CD4-positive, alpha-beta T cell treated with Interferon gamma for 1 hour (primary cell): ENCODE measurements around the gene CCT8.
A peak's percentile ranks its signal among the peaks of the same experiment; 100 is the strongest.

Experiments
- DNase-seq: peaks from one replicate; pipeline ENCODE4 v3.0.0-alpha.2; 2020

The CCT8 gene

DNA sequence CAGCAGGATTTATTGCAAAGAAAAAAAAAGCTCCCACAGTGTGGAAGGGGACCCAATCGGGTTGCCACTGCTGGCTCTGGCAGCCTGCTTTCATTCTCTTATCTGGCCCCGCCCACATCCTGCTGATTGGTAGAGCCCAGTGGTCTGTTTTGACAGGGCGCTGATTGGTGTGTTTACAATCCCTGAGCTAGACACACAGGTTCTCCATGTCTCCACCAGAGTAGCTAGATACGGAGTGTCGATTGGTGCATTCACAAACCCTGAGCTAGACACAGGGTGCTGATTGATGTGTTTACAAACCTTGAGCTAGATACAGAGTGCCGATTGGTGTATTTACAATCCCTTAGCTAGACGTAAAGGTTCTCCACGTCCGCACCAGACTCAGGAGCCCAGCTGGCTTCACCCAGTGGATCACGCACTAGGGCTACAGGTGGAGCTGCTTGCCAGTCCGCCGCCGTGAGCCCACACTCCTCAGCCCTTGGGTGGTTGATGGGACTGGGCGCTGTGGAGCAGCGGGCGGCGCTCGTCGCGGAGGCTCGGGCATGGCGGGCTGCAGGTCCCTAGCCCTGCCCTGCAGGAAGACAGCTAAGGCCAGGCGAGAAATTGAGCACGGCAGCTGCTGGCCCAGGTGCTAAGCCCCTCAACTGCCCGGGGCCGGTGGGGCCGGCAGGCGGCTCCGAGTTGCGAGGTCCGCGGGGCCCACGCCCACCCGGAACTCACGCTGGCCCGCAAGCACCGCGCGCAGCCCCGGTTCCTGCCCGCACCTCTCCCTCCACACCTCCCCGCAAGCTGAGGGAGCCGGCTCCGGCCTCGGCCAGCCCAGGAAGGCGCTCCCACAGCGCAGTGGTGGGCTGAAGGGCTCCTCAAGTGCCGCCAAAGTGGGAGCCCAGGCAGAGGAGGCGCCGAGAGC, 3.5 kb upstream of the CCT8 start:
- DNase-seq, result peak; percentile 92

GRCh38 chr21:29075706-29076466, 2.4 kb upstream of the CCT8 start:
- DNase-seq, result no peak

DNA sequence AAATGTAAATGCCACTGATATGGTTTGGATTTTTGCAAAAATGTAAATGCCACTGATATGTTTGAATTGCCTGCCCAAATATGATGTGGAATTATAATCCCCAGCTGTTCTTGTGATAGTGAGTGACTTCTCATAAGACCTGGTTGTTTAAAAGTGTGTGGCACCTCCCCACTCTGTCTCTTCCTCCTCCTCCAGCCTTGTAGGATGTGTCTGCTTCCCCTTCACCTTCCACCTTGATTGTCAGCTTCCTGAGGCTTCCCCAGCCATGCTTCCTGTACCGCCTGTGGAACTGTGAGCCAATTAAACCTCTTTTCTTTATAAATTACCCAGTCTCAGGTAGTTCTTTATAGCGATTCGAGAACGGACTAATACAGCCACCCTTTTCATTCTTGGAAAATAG, 1.3 kb upstream of the CCT8 start:
- no peak for DNase-seq

GRCh38 chr21:29074007-29074376, 544 bp upstream of the CCT8 start:
- no peak for DNase-seq

GRCh38 chr21:29072873-29073221, 601 bp downstream of the CCT8 start:
- no peak for DNase-seq

DNA sequence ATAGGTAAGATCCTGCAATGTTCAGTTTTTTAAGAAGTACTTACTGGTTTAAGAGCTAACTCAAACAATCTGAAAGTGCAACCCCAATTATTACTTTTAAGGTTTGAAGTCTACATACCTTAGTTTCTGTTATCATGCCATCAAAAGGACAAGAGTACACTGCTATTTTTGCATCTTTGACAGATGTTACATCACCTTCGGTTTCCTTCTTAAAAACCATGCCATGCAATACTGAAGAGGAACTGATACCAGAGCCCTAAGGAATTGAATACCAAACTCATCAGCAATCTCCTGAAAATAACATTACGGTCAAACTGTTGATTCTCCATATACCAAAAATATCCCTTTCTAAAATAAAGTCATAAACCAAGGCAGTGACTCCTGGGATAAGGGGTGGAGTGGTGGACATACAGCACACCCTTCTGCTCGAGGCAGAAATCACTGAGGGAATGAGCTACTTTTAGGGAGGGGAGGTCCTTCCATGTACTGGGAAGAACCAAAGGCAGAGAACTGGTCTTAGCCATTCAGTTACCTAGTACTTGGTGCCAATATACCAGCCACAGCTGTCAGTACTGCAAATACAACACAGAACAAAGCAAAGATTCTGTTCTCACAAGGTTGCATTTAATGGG, 8.5 kb downstream of the CCT8 start:
- DNase-seq, result no peak

GRCh38 chr21:29056538-29057050, 16.9 kb downstream of the CCT8 start:
- no peak for DNase-seq

DNA sequence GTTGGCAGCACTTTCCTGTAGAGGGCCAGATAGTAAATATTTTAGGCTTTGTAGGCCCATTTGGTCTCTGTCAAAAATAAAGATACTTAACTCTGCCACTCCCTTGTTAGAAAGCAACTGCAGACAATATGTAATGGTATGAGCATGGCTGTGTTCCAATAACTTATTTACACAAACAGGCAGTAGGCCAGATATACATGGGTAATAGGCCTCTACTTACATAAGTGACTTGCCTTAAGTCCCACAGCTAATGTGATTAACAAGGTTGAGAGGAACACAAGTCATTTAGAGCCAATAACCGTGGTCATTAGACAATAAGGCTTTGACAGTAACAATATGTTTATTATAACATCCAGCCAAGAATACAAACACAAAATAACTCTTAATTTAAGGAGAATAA, 17.4 kb downstream of the CCT8 start:
- no peak for DNase-seq

- DNase-seq, result no peak
These were observed 18.4 kb downstream of the CCT8 start for GRCh38 chr21:29055080-29055479.

DNA sequence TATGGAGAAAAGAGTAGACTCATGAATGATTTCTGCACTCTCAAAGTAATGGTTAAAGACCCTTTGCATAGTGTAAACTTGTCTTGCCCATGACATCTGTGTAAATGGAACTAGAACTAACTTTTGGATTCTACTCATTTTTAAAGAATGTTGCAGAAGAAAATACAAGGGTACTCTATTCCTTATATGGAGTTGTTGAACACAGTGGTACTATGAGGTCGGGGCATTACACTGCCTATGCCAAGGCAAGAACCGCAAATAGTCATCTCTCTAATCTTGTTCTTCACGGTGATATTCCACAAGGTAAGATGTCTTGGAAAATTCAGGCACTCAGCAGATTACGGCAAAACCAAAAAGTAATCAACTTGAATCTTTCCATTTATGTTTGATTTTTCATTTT, 19.8 kb downstream of the CCT8 start:
- no peak for DNase-seq

DNA sequence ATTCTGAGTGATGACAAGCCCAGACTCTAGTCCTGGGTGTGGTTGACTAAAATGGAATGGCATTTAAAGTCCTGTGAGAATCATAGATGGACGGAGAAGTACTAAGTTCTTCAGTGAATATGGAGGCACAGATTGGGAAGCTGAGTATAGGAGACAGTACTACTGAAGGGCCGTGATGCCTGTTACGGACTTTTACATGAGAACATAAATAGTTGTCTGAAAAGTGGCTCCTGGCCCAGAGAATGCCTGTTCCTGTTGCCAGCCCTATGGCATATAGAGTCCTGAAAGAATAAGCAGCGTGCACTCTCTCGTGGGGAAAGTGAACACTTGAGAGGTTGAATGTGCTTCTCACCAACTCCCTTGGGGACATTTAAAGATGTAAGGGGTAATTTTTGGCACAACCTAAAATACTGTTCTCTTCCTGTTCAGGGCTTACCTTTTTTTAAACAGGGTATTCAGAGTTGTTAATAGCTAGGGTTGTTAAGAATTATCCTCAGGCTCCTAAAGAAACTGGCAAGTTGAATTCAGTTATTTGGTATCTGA, 20.4 kb downstream of the CCT8 start:
- no peak for DNase-seq

- DNase-seq, result no peak
These were observed 21.2 kb downstream of the CCT8 start for GRCh38 chr21:29052224-29052623.

GRCh38 chr21:29034678-29035077, 38.8 kb downstream of the CCT8 start:
- no peak for DNase-seq

- no peak for DNase-seq
These were observed 39.6 kb downstream of the CCT8 start for GRCh38 chr21:29033871-29034270.

DNA sequence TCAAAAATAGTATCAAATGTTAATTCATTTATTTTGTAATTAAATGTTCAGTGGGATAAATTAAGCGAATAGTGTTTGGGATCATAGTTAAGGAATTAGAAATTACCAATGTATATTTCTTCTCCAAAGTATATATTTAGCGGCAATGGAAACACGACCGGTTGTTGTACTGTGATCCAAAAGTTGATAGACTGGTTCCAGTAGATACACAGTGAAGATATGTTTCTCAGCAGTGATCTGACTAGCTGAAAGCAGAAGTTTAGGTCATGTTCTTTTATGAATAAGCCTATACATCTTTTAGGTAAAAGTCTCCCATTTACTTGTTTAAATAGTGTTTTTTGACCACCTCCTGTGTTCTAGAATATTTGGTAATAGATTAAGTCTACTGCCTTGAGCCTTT, 40.1 kb downstream of the CCT8 start:
- DNase-seq, result no peak

- DNase-seq, result no peak
These were observed 42.5 kb downstream of the CCT8 start for GRCh38 chr21:29030909-29031308.

DNA sequence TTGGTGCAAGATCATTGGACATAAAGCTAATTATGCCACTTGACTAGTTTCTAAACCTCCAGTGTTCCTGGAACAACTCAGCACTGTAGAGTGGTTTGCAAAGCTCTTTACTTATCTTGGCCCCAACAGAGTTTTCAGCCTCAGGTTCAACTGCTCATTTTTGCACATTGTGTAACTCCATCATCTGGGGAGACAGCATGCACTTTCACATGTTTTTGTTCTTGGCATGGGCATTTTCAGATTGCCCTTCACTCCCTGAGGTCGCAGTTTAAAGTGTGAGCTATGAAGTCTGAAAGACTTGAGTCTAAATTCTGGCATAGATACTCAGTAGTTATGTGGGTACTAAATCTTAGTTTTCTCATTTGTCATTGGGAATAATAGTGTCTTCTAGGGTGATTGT, 43.9 kb downstream of the CCT8 start:
- no peak for DNase-seq

DNA sequence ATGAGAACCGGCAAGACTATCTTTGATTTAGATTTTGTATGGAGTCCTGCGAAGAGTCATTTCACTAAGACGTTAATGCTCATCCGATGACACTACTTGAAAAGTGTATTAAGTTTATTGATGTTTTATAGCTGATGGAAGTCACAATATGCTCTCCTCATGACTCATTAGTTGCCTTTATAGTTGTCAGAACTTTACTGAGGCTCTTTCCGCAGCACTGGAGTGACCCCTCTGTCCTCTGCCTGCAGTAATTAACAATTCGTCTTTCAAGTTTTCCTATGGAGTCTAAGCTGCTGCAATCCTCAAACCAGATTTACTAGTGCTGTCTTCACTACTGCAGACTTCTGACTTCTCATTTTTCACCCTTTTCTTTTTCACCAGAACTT, 48.1 kb downstream of the CCT8 start:
- no peak for DNase-seq

GRCh38 chr21:29024474-29025327, 48.7 kb downstream of the CCT8 start, which contains the start of gene USP16:
USP16 (plus strand) TSS chr21:29024668; CDS start chr21:29027914, 3,246 bp downstream.
- peak; percentile 94 for DNase-seq

DNA sequence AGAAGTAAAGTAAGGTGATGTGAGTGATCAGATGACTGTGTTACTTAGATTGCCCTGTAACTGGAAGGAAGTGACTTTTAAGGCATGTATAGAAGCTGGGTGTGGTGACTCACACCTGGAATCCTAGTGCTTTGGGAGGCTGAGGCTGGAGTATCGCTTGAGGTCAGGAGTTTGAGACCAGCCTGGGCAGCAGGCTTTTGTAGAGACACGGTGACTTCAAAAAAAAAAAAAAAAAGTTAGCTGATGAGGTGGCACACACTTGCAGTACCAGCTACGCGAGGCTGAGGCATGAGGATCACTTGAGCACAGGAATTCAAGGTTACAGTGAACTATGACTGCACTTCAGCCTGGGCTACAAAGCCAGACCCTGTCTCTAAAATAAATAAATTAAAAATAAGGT, 51.3 kb downstream of the CCT8 start:
- peak; percentile 14 for DNase-seq

GRCh38 chr21:29018540-29018939, 54.9 kb downstream of the CCT8 start:
- no peak for DNase-seq

DNA sequence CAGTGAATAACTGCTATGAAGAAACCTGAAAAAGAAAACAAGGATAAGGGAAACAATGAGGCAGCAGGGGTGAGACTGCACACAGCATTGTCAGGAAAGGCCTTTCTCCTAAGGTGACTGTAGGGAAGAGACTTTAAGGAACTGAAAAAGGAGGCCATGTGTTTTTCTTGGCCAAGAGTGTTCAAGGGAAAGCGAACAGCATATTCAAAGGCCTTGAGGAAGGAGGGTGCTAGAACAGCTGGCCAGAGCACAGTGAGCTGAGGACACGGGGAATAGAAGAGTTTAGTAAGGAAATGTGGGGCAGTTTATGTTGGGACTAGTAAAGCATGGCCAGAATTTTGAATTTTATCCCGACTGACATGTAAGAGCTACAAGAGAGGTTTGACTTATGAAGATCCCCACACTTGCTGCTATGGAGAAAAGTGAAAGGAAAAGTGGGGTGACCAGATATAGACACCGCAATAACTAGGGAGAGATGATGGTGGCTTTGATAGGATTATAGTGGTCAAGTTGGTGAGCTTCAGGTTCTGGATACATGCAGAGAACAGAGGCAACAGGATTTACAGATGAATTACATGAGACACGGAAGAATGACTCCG, 55.7 kb downstream of the CCT8 start:
- no peak for DNase-seq
